GM23338 (cell line): ENCODE results near the gene ARSD.

Source experiments
- CTCF ChIP-seq, 2 experiments: fragments of 200-600 bp in 1 of 2; sonication (generic) in 1 of 2; conservative IDR thresholded peaks; 2 replicates each; pipeline versions ENCODE4 v1.5.1 to v1.6.1; 2016 to 2017; ENCODE audit warnings: antibody characterized with exemption in 2 of 2, low read depth in 2 of 2, mild to moderate bottlenecking in 2 of 2, moderate library complexity in 1 of 2
- EZH2phosphoT487 ChIP-seq: fragments of 200-600 bp; sonication (generic); IDR thresholded peaks from one replicate; pipeline ENCODE4 v1.8.1; 2018; ENCODE audit warnings: antibody characterized with exemption; ENCODE audit not compliant: unreplicated experiment

- no peak for TF ChIP-seq CTCF (conservative IDR thresholded peaks at IDR 0.05; ENCODE audit: low read depth in 2 of 2)
- no peak for TF ChIP-seq EZH2phosphoT487
Measured at GRCh38 chrX:2878563-2878962, 50.6 kb downstream of the ARSD start.
